K562 (cell line): ENCODE results near the gene EXOSC1. TPM values are rescaled to one million over a fixed set of nuclear protein-coding genes. Genes with fewer than 3 reads are reported as not detected.

Experiments
- CSDE1 ChIP-seq, 2 experiments: fragments of 450-650 bp; IDR thresholded peaks; 2 replicates each; pipeline ENCODE4 v1.6.1; 2016; ENCODE audit warnings: mild to moderate bottlenecking in 1 of 2
- E2F5 ChIP-seq: sonication (generic); formaldehyde crosslinking; IDR thresholded peaks from 2 replicates; pipeline ENCODE4 v1.8.0; 2022; ENCODE audit warnings: mild to moderate bottlenecking, missing genetic modification reagents
- GATAD2A ChIP-seq: fragments of 450-650 bp; IDR thresholded peaks from 2 replicates; pipeline ENCODE4 v1.6.1; 2017
- GMEB1 ChIP-seq: fragments of 250-450 bp; sonication (Bioruptor Pico); IDR thresholded peaks from 2 replicates; pipeline ENCODE4 v1.4.0; 2020; ENCODE audit warnings: mild to moderate bottlenecking
- NFE2L1 ChIP-seq: fragments of 450-650 bp; IDR thresholded peaks from 2 replicates; pipeline ENCODE4 v1.6.1; 2016; ENCODE audit warnings: missing genetic modification characterization, low read depth, mild to moderate bottlenecking, missing compliant biosample characterization, moderate library complexity, borderline replicate concordance
- NFIC ChIP-seq: fragments of 450-650 bp; IDR thresholded peaks from 2 replicates; pipeline ENCODE4 v1.6.1; 2017; ENCODE audit warnings: mild to moderate bottlenecking, inconsistent platforms
- NFRKB ChIP-seq: fragments of 450-650 bp; IDR thresholded peaks from 2 replicates; pipeline ENCODE4 v1.6.1; 2016; ENCODE audit warnings: low read depth
- SETDB1 ChIP-seq: IDR thresholded peaks from one replicate; pipeline ENCODE4 v1.6.1; 2012; ENCODE audit warnings: low read length, control low read depth, inconsistent platforms
- TEAD2 ChIP-seq: fragments of 450-650 bp; IDR thresholded peaks from 2 replicates; pipeline ENCODE4 v1.6.1; 2016; ENCODE audit warnings: missing genetic modification characterization, control low read depth, missing compliant biosample characterization
- UBTF ChIP-seq, 2 experiments: IDR thresholded peaks; 2 replicates each; pipeline ENCODE4 v1.6.1; 2012; ENCODE audit warnings: improper control_type of control experiment in 2 of 2, low read depth in 2 of 2, low read length in 2 of 2, borderline replicate concordance in 1 of 2
- ZNF224 ChIP-seq: sonication (generic); formaldehyde crosslinking; IDR thresholded peaks from 2 replicates; pipeline ENCODE4 v1.8.0; 2022; ENCODE audit warnings: mild to moderate bottlenecking, missing genetic modification reagents
- ZNF76 ChIP-seq: fragments of 250-450 bp; sonication (Bioruptor Pico); IDR thresholded peaks from 2 replicates; pipeline ENCODE4 v1.4.0; 2020; ENCODE audit warnings: mild to moderate bottlenecking, moderate library complexity, borderline replicate concordance
- polyA plus RNA-seq, 8 experiments: library from polyadenylated mRNA; depleted of rRNA in 4 of 8; stranded (reverse) in 5 of 8; unstranded in 3 of 8; fragments of >200 nt; fragmentation: Nextera tagmentation in 2 of 8; fragmentation: Illumina TruSeq in 1 of 8; extraction: Ambion mirVana in 2 of 8; extraction: Trizol in 1 of 8; gene quantifications; 2 replicates each; pipeline versions ENCODE4 v1.2.1 to v1.2.3, GENCODE V29; 2011 to 2014; ENCODE audit warnings: inconsistent platforms in 1 of 8, missing spikeins in 1 of 8
- total RNA-seq, 7 experiments: library from RNA; depleted of rRNA in 6 of 7; stranded (reverse); fragments of >200 nt in 6 of 7; fragmentation: Illumina TruSeq in 2 of 7; extraction: Trizol in 2 of 7; gene quantifications; 2 replicates each; pipeline versions ENCODE4 v1.2.1 to v1.2.3, GENCODE V29; 2011 to 2021; ENCODE audit warnings: low replicate concordance in 1 of 7
- TF ChIP-seq, protein P1 (sequence below): fragments of 450-650 bp; IDR thresholded peaks from 2 replicates; pipeline ENCODE4 v1.6.1; 2016; ENCODE audit warnings: missing biosample characterization, missing genetic modification characterization
- TF ChIP-seq, protein P2 (sequence below), 2 experiments: fragments of 450-650 bp in 1 of 2; sonication (generic) in 1 of 2; formaldehyde crosslinking; conservative IDR thresholded peaks; 2 replicates each; pipeline versions ENCODE4 v1.4.0 to v1.8.1; 2020 to 2022; ENCODE audit warnings: mild to moderate bottlenecking in 1 of 2, missing genetic modification reagents in 1 of 2
- TF ChIP-seq, protein P3 (sequence below), 2 experiments: fragments of 450-650 bp; conservative IDR thresholded peaks; 2 replicates each; pipeline ENCODE4 v1.6.1; 2017; ENCODE audit warnings: mild to moderate bottlenecking in 2 of 2, moderate library complexity in 2 of 2

The EXOSC1 gene
- total and polyA plus RNA-seq, 9 of the 15 experiments (the other 6 are each of a cell fraction or from before 2014, with no cell fraction given) = 44.3 to 117 (median 67.0) TPM

- TF ChIP-seq ZNF76 (no peak), NFRKB (no peak; the same call in 1 of the 2 replicates), NFIC (no peak), UBTF (IDR thresholded peaks at IDR 0.05; ENCODE audit: borderline replicate concordance in 1 of 2, low read depth in 2 of 2, low read length in 2 of 2) (no peak), ZNF224 (CRISPR knock-in tag) (no peak), NFE2L1 (tag) (no peak), E2F5 (CRISPR knock-in tag) (no peak), GMEB1 (CRISPR knock-in tag) (no peak), SETDB1 (no peak), CSDE1 (IDR thresholded peaks at IDR 0.05) (no peak), TEAD2 (tag) (no peak), GATAD2A (no peak)
- TF ChIP-seq, protein P1, sequence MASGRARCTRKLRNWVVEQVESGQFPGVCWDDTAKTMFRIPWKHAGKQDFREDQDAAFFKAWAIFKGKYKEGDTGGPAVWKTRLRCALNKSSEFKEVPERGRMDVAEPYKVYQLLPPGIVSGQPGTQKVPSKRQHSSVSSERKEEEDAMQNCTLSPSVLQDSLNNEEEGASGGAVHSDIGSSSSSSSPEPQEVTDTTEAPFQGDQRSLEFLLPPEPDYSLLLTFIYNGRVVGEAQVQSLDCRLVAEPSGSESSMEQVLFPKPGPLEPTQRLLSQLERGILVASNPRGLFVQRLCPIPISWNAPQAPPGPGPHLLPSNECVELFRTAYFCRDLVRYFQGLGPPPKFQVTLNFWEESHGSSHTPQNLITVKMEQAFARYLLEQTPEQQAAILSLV (tag) = no peak
- TF ChIP-seq, protein P2, sequence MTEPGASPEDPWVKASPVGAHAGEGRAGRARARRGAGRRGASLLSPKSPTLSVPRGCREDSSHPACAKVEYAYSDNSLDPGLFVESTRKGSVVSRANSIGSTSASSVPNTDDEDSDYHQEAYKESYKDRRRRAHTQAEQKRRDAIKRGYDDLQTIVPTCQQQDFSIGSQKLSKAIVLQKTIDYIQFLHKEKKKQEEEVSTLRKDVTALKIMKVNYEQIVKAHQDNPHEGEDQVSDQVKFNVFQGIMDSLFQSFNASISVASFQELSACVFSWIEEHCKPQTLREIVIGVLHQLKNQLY (CRISPR knock-in tag; conservative IDR thresholded peaks at IDR 0.05) = no peak
- TF ChIP-seq, protein P3, sequence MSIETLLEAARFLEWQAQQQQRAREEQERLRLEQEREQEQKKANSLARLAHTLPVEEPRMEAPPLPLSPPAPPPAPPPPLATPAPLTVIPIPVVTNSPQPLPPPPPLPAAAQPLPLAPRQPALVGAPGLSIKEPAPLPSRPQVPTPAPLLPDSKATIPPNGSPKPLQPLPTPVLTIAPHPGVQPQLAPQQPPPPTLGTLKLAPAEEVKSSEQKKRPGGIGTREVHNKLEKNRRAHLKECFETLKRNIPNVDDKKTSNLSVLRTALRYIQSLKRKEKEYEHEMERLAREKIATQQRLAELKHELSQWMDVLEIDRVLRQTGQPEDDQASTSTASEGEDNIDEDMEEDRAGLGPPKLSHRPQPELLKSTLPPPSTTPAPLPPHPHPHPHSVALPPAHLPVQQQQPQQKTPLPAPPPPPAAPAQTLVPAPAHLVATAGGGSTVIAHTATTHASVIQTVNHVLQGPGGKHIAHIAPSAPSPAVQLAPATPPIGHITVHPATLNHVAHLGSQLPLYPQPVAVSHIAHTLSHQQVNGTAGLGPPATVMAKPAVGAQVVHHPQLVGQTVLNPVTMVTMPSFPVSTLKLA (conservative IDR thresholded peaks at IDR 0.05) = peak; percentile 81 to 92
Measured at GRCh38 chr10:97445722-97446639, at the start of gene EXOSC1, which contains the start of gene ZDHHC16 (continued).
